Activated T-helper 17 cell treated with anti-CD3 and anti-CD28 coated beads, Interleukin-2, amount 50 U/mL, for 72 hours (primary cell): ENCODE measurements around the gene KRTAP7-1. TPM values are rescaled to one million over a fixed set of nuclear protein-coding genes. Genes with fewer than 3 reads are reported as not detected.

Experiments used
- total RNA-seq, 2 donors: library from RNA; stranded (reverse); gene quantifications; one replicate each; pipeline ENCODE4 v1.2.3, GENCODE V29; 2022

Gene KRTAP7-1
- total RNA-seq, 2 donors from 2014 or later, result not detected

Other genes with a start within 250 kb of the KRTAP7-1 start
- gene KRTAP22-2, start 239.4 kb downstream of the KRTAP7-1 start, total RNA-seq, result not detected
- not detected for gene KRTAP6-3, start 237.3 kb downstream of the KRTAP7-1 start, total RNA-seq
- gene KRTAP6-2, start 230.9 kb downstream of the KRTAP7-1 start, total RNA-seq, result not detected
- gene KRTAP22-1, start 228.7 kb downstream of the KRTAP7-1 start, total RNA-seq, result not detected
- gene KRTAP6-1, start 215.8 kb downstream of the KRTAP7-1 start, total RNA-seq, result not detected
- gene KRTAP20-1, start 213.3 kb downstream of the KRTAP7-1 start, total RNA-seq, result not detected
- gene KRTAP20-4, start 209.1 kb downstream of the KRTAP7-1 start, total RNA-seq, result not detected
- gene KRTAP20-2, start 194.6 kb downstream of the KRTAP7-1 start, total RNA-seq, result not detected
- not detected for gene KRTAP20-3, start 186.9 kb downstream of the KRTAP7-1 start, total RNA-seq
- gene KRTAP21-3, start 111.0 kb downstream of the KRTAP7-1 start, total RNA-seq, result not detected
- gene KRTAP21-2, start 82.5 kb downstream of the KRTAP7-1 start, total RNA-seq, result not detected
- gene KRTAP21-1, start 74.3 kb downstream of the KRTAP7-1 start, total RNA-seq, result not detected
- gene KRTAP8-1, start 16.5 kb downstream of the KRTAP7-1 start, total RNA-seq, result not detected
- not detected for gene KRTAP11-1, start 51.8 kb upstream of the KRTAP7-1 start, total RNA-seq
- gene KRTAP19-8, start 208.7 kb upstream of the KRTAP7-1 start, total RNA-seq, result not detected